Memory B cell (primary cell): ENCODE measurements around the gene IQCE.
A peak's percentile ranks its signal among the peaks of the same experiment; 100 is the strongest.

Experiments
- ATAC-seq: fragments of 150-1000 bp; cut with Tn5 transposase; 2 replicates; pipeline ENCODE4 v1.10.0; 2021; ENCODE audit warnings: low read depth, mild to moderate bottlenecking, moderate library complexity
- DNase-seq, 2 donors: peaks; one replicate each; pipeline ENCODE4 v3.0.0; 2022; ENCODE audit warnings: low spot score in 2 of 2
- H3K27ac Mint-ChIP-seq: one replicate; pipeline ENCODE4 v1.8.0; 2022; ENCODE audit warnings: mild to moderate bottlenecking, moderate library complexity, mixed read lengths
- H3K27me3 Mint-ChIP-seq: one replicate; pipeline ENCODE4 v1.8.0; 2022; ENCODE audit warnings: mixed read lengths
- H3K36me3 Mint-ChIP-seq: one replicate; pipeline ENCODE4 v1.8.0; 2022; ENCODE audit warnings: mild to moderate bottlenecking, mixed read lengths
- H3K4me1 Mint-ChIP-seq: one replicate; pipeline ENCODE4 v1.8.0; 2022; ENCODE audit warnings: mixed read lengths
- H3K4me3 Mint-ChIP-seq: one replicate; pipeline ENCODE4 v1.8.0; 2022; ENCODE audit warnings: mild to moderate bottlenecking, moderate library complexity, mixed read lengths
- H3K9me3 Mint-ChIP-seq: one replicate; pipeline ENCODE4 v1.8.0; 2022; ENCODE audit warnings: mixed read lengths

Gene IQCE

DNA sequence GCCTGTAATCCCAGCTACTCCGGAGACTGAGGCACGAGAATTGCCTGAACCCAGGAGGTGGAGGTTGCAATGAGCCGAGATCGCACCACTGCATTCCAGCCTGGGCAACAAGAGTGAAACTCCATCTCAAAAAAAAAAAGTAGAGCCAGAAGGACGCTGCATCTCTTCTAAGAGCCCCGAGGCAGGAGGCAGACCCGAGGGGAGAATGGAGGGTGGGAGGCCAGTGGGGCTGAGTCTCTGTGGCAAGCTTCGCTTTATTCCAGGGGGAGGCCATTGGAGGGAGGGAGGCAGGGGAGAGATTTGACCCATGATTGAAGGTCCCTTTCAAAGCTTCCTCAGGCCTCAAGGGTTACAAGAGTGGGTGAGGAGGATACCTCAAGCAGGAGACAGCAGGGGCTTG, 91.7 kb downstream of the IQCE start:
- DNase-seq = no peak
- H3K27ac Mint-ChIP-seq = no peak overlapping the region
- H3K9me3 Mint-ChIP-seq = no peaks in the 10 kb centered on the region
- H3K4me1 Mint-ChIP-seq = peaks cover 6% of the 10 kb centered on the region
- ATAC-seq = no peak
- H3K4me3 Mint-ChIP-seq = no peak overlapping the region
- peaks cover 4% of the 10 kb centered on the region for H3K36me3 Mint-ChIP-seq
- no peaks in the 10 kb centered on the region for H3K27me3 Mint-ChIP-seq

DNA sequence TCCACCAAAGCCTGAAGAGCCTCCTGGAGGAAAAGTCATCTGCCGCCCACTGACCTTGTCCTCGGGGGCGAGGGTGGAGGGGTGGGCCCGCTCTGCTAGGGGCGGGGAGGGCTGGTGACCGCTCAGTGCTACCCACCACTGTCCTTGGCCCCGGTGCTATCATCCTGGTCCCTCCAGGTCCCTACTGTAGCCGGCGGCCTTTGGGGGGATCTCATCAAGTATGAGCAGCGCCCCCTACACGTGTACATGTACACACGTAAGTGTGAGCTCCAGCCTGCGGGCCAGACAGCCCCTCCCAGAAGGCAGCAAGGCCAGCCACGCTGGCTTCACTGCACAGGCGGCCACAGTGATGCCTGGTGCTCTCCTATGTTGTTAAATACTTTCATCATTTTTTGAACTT, 92.6 kb downstream of the IQCE start:
- Mint-ChIP-seq H3K36me3 (peaks cover 4% of the 10 kb centered on the region), H3K4me1 (peaks cover 3% of the 10 kb centered on the region)

DNA sequence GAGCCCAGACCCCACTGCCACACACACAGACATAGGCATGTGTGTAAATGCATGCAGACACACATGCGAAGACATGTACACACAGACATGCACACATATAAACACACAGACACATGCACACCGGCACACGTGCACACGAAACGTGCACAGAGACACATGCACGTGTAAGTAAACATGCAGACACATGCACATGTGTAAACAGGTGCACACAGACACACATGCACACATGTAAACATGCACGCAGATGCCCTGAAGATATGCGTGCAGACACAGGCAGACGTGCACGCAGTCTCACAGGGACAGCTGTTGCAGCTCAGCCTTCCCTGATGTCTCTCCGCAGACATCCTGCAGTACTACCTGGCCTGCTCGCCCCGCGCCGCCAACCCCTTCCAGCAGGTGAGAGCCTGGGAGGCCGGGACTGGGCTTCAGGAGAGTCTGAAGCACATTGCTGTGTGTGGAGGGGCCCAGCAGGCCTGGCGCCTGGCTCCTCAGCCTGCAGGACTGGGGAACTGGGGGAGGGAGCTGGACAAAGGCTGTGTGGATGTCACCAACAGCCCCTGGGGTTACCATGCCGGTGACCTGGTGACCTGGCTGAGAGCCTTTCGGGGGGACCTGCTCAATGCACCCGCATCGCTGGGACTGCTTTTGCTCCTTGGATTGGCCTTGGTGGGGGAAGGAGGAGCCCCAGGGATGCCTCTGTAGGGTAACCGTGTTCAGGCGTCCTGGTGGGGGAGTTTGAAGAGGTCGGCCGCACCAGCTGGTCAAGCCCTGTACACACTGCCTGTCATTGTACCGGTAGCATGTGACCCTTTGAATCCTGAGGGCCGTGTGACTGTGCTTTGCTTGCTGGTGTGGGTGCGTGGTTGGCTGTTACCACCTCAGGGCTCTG, 93.3 kb downstream of the IQCE start:
- Mint-ChIP-seq H3K4me1 (peaks cover 4% of the 10 kb centered on the region), H3K27ac (no peak overlapping the region), H3K36me3 (peaks cover 6% of the 10 kb centered on the region), H3K4me3 (no peak overlapping the region), H3K27me3 (no peaks in the 10 kb centered on the region), H3K9me3 (no peaks in the 10 kb centered on the region)
- ATAC-seq (no peak), DNase-seq (no peak)

More for the DNA sequence above, 92.6 kb downstream of the IQCE start:
- DNase-seq (no peak), ATAC-seq (peak; percentile 74)
- Mint-ChIP-seq H3K27ac (no peak overlapping the region), H3K9me3 (no peaks in the 10 kb centered on the region), H3K27me3 (no peaks in the 10 kb centered on the region), H3K4me3 (no peak overlapping the region)

DNA sequence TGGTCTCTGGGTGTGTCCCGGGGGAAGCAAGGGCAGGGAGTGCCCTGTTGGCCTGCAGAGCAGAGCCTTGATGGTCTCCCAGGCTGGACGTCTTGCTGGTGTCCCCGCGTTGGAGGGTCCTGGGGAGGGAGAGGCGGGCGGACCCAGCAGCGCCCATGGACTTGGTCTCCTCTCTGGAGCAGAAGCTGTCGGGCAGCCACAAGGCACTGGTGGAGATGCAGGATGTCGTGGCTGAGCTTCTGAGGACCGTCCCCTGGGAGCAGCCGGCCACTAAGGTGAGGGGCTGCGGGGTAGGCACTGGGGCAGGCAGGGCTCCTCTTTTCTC, 93.9 kb downstream of the IQCE start:
- H3K27me3 Mint-ChIP-seq = no peaks in the 10 kb centered on the region
- DNase-seq (no peak), ATAC-seq (no peak)
- no peak overlapping the region for H3K27ac Mint-ChIP-seq
- H3K4me3 Mint-ChIP-seq = no peak overlapping the region
- no peaks in the 10 kb centered on the region for H3K9me3 Mint-ChIP-seq
- peaks cover 9% of the 10 kb centered on the region for H3K36me3 Mint-ChIP-seq
- peaks cover 7% of the 10 kb centered on the region for H3K4me1 Mint-ChIP-seq

DNA sequence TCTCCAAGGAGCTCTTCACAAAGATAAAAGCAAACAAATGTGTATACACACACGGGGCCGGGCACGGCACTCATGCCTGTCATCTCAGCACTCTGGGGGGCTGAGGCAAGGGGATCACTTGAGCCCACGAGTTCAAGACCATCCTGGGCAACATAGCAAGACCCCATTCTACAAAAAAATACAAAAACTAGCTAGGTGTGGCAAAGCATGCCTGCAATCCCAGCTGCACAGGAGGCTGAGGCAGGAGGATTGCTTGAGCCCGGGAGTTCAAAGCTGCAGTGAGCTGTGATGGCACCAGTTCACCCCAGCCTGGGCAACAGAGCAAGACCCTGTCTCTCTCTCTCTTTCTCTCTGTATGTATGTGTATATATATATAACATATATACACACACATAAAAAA, 95.3 kb downstream of the IQCE start:
- DNase-seq = no peak
- H3K4me3 Mint-ChIP-seq = no peak overlapping the region
- no peak overlapping the region for H3K27ac Mint-ChIP-seq

DNA sequence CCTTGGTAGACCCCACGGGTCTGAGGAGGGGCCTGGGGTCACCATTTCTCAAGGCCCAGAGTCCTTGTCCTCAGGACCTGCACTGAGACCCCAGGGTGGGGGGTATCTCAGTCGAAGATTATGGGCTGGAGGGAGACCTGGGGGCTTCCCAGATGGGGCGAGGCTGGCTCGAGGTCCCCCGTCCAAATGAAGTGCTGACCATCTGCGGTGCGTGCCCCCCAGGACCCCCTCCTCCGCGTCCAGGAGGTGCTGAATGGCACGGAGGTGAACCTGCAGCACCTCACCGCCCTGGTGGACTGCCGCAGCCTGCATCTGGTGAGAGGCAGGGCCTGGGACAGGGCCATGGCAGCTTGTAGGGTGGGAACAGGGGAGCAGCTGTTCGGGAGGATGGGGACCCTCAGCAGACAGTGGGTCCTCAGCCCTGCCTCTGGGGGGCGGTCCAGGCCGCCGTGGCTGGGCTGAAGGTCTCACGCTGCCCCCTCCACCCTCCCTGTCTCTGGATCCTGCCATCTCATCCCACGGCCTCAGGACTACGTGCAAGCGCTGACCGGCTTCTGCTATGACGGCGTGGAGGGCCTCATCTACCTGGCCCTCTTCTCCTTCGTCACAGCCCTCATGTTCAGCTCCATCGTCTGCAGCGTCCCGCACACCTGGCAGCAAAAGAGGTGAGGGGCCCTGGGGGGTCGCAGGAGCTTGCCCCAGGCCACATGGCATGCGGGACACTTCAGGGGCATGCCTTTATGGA, 97.3 kb downstream of the IQCE start:
- no peak overlapping the region for H3K4me3 Mint-ChIP-seq
- H3K4me1 Mint-ChIP-seq = peaks cover 4% of the 10 kb centered on the region
- no peaks in the 10 kb centered on the region for H3K9me3 Mint-ChIP-seq
- ATAC-seq (no peak), DNase-seq (no peak)
- H3K36me3 Mint-ChIP-seq = peaks cover 5% of the 10 kb centered on the region
- H3K27ac Mint-ChIP-seq = no peak overlapping the region
- H3K27me3 Mint-ChIP-seq = no peaks in the 10 kb centered on the region

More for the DNA sequence above, 95.3 kb downstream of the IQCE start:
- no peak for ATAC-seq
- Mint-ChIP-seq H3K9me3 (no peaks in the 10 kb centered on the region), H3K36me3 (peaks cover 5% of the 10 kb centered on the region), H3K27me3 (no peaks in the 10 kb centered on the region), H3K4me1 (peaks cover 4% of the 10 kb centered on the region)

DNA sequence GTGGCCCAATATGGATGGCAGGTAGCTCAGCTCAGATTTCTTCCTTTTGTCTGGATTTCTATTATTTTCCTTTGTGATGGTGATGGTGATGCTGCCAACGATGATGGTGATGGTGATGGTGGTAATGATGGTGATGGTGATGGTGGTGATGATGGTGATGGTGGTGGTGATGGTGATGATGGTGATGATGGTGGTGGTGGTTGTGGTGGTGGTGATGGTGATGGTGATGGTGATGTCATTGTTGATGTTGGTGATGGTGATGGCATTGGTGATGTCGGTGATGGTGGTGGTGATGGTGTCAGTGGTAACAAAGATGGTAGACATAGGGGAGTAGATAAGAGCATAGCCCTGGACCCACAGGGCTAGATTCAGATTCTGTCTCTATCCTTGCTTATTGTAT, 98.4 kb downstream of the IQCE start:
- H3K36me3 Mint-ChIP-seq = peaks cover 8% of the 10 kb centered on the region
- ATAC-seq (no peak), DNase-seq (no peak)
- H3K4me3 Mint-ChIP-seq = no peak overlapping the region
- no peaks in the 10 kb centered on the region for H3K9me3 Mint-ChIP-seq
- H3K27me3 Mint-ChIP-seq = no peaks in the 10 kb centered on the region
- peak overlapping the region; percentile 14 for H3K27ac Mint-ChIP-seq
- H3K4me1 Mint-ChIP-seq = peaks cover 7% of the 10 kb centered on the region

DNA sequence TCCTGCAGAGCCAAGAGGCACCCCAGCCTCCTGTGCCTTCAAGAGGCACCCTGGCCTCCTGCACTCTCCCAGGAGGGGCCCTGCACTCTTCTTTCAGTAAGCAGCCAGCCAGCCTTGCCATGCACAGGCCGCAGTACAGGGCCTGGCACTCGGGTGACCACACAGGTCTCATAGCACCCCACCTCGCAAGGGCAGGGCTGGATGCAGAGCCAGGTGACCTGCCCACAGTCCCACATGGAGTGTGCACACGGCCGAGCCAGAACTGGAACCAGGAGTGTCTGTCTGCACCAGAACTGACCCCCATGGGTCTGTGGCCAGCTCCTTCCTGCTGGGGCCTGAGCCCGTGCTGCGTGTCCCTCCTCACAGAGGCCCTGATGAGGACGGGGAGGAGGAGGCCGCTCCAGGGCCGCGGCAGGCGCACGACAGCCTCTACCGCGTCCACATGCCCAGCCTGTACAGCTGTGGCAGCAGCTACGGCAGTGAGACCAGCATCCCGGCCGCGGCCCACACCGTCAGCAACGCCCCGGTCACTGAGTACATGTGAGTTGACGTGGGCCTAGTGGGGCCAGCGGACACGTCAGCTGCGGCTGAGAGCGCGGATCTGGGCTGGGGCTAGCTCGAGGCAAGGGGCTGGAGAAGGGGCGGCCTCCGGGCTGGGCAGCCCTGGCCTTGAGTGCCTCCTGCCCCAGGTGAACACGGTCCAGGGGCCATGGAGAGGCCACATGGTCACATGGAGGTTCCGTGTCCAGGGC, 99.3 kb downstream of the IQCE start:
- ATAC-seq (no peak), DNase-seq (no peak)
- H3K27me3 Mint-ChIP-seq = no peaks in the 10 kb centered on the region
- H3K36me3 Mint-ChIP-seq = peaks cover 12% of the 10 kb centered on the region
- no peak overlapping the region for H3K4me3 Mint-ChIP-seq
- peaks cover 7% of the 10 kb centered on the region for H3K4me1 Mint-ChIP-seq
- no peak overlapping the region for H3K27ac Mint-ChIP-seq
- H3K9me3 Mint-ChIP-seq = no peaks in the 10 kb centered on the region

DNA sequence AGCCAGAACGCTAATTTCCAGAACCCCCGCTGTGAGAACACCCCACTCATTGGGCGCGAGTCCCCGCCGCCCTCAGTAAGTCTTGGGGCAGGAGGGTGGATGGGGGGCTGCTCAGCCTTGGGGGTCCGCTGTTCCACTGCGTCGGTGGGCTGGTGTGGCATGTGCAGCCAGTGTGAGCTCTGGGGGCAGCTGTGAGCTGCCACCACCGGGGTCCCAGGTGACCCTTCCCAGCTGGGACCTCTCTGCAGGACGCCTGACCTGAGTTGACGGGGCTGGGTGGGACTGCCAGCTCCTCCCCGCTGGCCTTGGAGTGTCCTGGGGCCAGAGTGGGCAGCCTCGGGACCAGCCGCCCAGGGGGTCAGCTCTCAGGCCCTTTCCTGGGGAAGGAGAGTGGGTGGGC, 100.2 kb downstream of the IQCE start:
- peaks cover 12% of the 10 kb centered on the region for H3K36me3 Mint-ChIP-seq
- DNase-seq (no peak), ATAC-seq (no peak)
- no peaks in the 10 kb centered on the region for H3K27me3 Mint-ChIP-seq
- peaks cover 7% of the 10 kb centered on the region for H3K4me1 Mint-ChIP-seq
- no peak overlapping the region for H3K27ac Mint-ChIP-seq
- no peaks in the 10 kb centered on the region for H3K9me3 Mint-ChIP-seq
- H3K4me3 Mint-ChIP-seq = no peak overlapping the region

DNA sequence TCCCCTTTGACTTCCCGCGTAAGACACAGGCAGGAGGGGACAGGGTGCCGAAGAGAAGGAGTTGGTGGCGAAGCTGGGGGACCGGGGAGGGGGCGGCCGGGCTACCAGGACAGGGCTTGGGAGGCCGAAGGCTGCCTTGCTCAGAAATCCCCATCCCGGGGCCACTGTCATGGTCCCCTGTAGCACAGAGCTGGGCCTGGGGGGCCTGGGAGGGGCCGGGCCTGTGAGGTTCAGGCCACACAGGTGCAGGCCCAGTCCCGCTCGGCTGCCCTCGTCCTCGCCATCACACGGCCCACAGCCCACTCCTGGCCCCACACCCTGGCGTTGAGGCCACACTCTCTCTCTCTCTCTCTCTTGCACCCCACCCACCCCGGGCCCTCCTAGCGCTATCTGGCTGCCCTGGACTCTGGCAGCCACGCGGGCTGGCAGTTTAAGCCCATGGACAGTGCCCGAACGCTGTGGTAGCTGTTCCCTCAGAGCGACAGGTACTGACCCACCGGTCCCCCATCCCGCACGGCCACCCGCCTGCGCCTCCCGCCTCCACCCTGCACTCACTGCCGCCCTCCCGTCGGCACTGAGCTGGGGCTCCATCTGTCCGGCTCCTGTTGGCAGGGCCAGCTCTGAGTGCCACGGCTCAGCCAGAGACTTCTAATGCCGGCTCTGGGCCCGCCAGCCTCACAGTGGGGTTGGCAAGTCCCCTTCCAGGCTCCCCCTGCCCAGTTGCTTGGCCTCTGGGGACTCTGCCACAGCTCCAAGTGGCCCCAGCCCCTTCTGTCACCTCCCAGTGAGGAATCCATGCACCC, 101.0 kb downstream of the IQCE start:
- Mint-ChIP-seq H3K27me3 (no peaks in the 10 kb centered on the region), H3K9me3 (no peaks in the 10 kb centered on the region), H3K4me3 (no peak overlapping the region), H3K27ac (no peak overlapping the region), H3K4me1 (peaks cover 7% of the 10 kb centered on the region), H3K36me3 (peaks cover 12% of the 10 kb centered on the region)
- ATAC-seq (no peak), DNase-seq (no peak)

DNA sequence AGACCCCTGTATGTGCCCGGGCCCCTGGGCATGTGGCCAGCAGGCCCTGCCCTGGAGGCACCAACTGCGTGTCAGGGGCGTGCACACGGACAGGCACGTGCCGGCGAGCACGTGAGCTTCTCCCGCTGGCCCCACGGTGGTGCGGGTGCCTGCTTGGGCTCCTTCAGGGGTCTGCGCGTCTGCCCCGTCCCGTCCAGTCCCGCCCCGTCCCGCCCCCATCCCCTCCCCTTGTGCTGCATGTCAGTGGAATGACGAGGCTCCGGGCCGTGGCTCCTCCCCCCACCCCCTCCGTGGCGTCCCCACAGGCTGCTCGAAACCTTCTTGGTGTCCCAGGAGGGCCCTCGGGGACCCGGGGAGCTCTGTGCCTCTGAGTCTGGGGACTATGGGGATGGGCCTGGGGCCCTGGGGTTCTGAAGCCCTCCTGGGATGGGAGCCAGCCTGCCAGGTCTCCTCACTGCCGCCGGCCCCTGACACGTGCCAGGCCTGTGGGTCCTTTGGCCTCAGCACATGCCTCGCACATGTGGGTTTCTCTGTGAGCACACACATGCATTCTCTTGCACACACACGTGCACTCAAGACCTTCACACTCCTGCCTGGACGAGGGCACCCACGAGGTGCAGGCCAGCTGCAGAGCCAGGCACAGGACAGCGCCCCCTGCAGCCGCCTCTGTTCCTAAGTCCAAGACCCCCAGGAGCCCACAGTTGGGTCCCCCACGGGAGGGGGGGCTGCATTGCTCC, 101.7 kb downstream of the IQCE start:
- ATAC-seq = no peak

DNA sequence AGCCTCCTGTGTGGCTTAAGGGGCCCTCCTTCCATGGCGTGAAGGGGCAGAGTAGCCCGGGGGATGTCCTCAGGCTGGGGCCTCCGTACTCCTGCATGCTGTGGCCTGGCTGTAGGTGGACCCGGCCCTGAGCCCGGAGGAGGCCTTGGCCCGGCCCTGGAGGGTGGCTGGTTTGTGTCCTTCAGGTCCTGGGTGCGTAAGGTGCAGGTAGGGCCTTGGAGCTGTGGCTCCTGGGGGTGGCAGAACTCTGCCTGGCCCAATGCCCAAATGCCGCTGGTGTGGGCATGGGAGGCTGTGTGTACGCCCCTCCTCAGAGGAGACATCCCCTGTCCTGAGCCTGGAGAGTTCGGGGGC, 102.3 kb downstream of the IQCE start:
- ATAC-seq (no peak), DNase-seq (no peak)
- no peak overlapping the region for H3K27ac Mint-ChIP-seq
- H3K4me1 Mint-ChIP-seq = peaks cover 7% of the 10 kb centered on the region
- no peaks in the 10 kb centered on the region for H3K9me3 Mint-ChIP-seq
- H3K4me3 Mint-ChIP-seq = no peak overlapping the region
- H3K27me3 Mint-ChIP-seq = no peaks in the 10 kb centered on the region
- peaks cover 12% of the 10 kb centered on the region for H3K36me3 Mint-ChIP-seq

More for the DNA sequence above, 101.7 kb downstream of the IQCE start:
- no peak overlapping the region for H3K27ac Mint-ChIP-seq
- peaks cover 12% of the 10 kb centered on the region for H3K36me3 Mint-ChIP-seq
- DNase-seq = no peak
- H3K4me3 Mint-ChIP-seq = no peak overlapping the region
- peaks cover 7% of the 10 kb centered on the region for H3K4me1 Mint-ChIP-seq
- H3K9me3 Mint-ChIP-seq = no peaks in the 10 kb centered on the region
- no peaks in the 10 kb centered on the region for H3K27me3 Mint-ChIP-seq

DNA sequence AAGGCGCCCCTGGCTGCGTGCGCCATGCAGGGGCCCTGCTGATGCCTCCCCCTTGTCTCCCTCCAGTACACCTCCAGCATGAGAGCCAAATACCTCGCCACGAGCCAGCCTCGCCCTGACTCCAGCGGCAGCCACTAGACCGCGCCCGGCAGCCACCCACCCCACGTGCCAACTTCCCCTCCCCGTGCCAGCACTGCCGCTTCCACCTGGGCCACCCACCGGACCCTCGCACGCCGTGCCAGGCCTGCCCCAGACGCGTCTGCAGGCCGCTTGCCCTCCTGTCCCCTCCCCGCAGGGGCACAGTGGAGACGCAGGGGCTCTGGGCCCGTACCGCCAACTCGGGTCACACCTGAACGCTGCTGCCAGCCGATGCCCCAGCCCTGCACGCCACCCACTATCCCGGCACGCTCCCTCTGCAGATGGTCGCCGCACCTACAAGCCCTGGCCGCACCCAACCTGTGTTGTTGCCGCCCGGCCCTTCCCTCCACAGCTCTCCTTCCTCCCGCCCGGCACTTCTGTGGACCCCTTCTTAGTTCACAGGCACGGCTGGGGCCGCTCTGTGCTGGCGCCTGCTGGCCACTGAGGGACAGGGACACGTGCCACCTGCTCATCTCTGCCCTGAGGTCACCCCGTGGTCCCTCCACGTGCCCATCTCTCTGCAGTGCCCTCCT, 103.0 kb downstream of the IQCE start:
- no peaks in the 10 kb centered on the region for H3K9me3 Mint-ChIP-seq
- no peaks in the 10 kb centered on the region for H3K27me3 Mint-ChIP-seq
- H3K4me1 Mint-ChIP-seq = peaks cover 7% of the 10 kb centered on the region
- no peak overlapping the region for H3K4me3 Mint-ChIP-seq
- H3K27ac Mint-ChIP-seq = no peak overlapping the region
- ATAC-seq (no peak), DNase-seq (no peak)
- H3K36me3 Mint-ChIP-seq = peaks cover 12% of the 10 kb centered on the region
